Activated CD4-positive, alpha-beta T cell treated with anti-CD3 and anti-CD28 coated beads, Interleukin-2, amount 50 U/mL, for 1 hour (primary cell): ENCODE data around the gene VSTM1.
"Not testable (repeated sequence)": the region's sequence is repeated elsewhere in the genome, so short reads cannot be mapped to it uniquely, and the experiment has no call there.

Experiments used
- DNase-seq: peaks from one replicate; pipeline ENCODE4 v3.0.0-alpha.2; 2020

VSTM1 gene

GRCh38 chr19:54069470-54069869 is 5.8 kb upstream of the VSTM1 start:
- DNase-seq, result no peak

- DNase-seq, result no peak
Measured at GRCh38 chr19:54062643-54063042, 1.1 kb downstream of the VSTM1 start.

GRCh38 chr19:54047616-54048015 is 16.1 kb downstream of the VSTM1 start:
- DNase-seq, result no peak

GRCh38 chr19:54045771-54046170 is 17.9 kb downstream of the VSTM1 start:
- no peak for DNase-seq

- no peak for DNase-seq
Measured at GRCh38 chr19:54042989-54043388, 20.7 kb downstream of the VSTM1 start.

GRCh38 chr19:54041969-54042606 is 21.6 kb downstream of the VSTM1 start:
- no peak for DNase-seq

GRCh38 chr19:54040003-54040402 is 23.7 kb downstream of the VSTM1 start:
- DNase-seq, result no peak

- DNase-seq, result not testable (repeated sequence)
Measured at GRCh38 chr19:54036542-54036941, 27.2 kb downstream of the VSTM1 start.

- no peak for DNase-seq
Measured at GRCh38 chr19:54035215-54036178, 28.2 kb downstream of the VSTM1 start.

- DNase-seq, result no peak
Measured at GRCh38 chr19:54030895-54031586, 32.7 kb downstream of the VSTM1 start.

- DNase-seq, result peak; percentile 55
Measured at GRCh38 chr19:54029930-54030490, 33.7 kb downstream of the VSTM1 start.

- DNase-seq, result no peak
Measured at GRCh38 chr19:54029301-54029700, 34.4 kb downstream of the VSTM1 start.

GRCh38 chr19:54026656-54027055 is 37.0 kb downstream of the VSTM1 start:
- DNase-seq, result no peak

- no peak for DNase-seq
Measured at GRCh38 chr19:54024660-54025059, 39.0 kb downstream of the VSTM1 start.

GRCh38 chr19:54023191-54023590 is 40.5 kb downstream of the VSTM1 start:
- no peak for DNase-seq

GRCh38 chr19:54021932-54022331 is 41.8 kb downstream of the VSTM1 start:
- no peak for DNase-seq

- DNase-seq, result no peak
Measured at GRCh38 chr19:54021363-54021762, 42.3 kb downstream of the VSTM1 start.

- no peak for DNase-seq
Measured at GRCh38 chr19:54017261-54017660, 46.4 kb downstream of the VSTM1 start.

GRCh38 chr19:54014920-54015560 is 48.7 kb downstream of the VSTM1 start:
- DNase-seq, result no peak

- no peak for DNase-seq
Measured at GRCh38 chr19:54013866-54014265, 49.8 kb downstream of the VSTM1 start.

GRCh38 chr19:54011507-54012211 is 52.0 kb downstream of the VSTM1 start:
- DNase-seq, result no peak

GRCh38 chr19:54010474-54010873 is 53.2 kb downstream of the VSTM1 start:
- no peak for DNase-seq
